Measurements from ENCODE around the gene CNTN4. TPM values are rescaled to one million over a fixed set of nuclear protein-coding genes. Genes with fewer than 3 reads are reported as not detected.

Gene CNTN4
- total and polyA plus RNA-seq, 8 donors = 2.5 to 10.8 (median 5.1) TPM

GRCh38 chr3:2392981-2393380 lies 294.3 kb downstream of the CNTN4 start:
- FAIRE-seq (no peak), DNase-seq (no peak), ATAC-seq (no peak)
- Histone ChIP-seq H3K36me3 (no peaks in the 10 kb centered on the region), H3K9me3 (no peaks in the 10 kb centered on the region), H3K27me3 (no peaks in the 10 kb centered on the region), H3K4me1 (no peaks in the 10 kb centered on the region), H3K27ac (no peak overlapping the region), H3K4me3 (no peak overlapping the region)
- WGBS, 2 donors = 66 to 85% methylated on average over 3 of the region's 3 CpGs
- TF ChIP-seq, protein P1, sequence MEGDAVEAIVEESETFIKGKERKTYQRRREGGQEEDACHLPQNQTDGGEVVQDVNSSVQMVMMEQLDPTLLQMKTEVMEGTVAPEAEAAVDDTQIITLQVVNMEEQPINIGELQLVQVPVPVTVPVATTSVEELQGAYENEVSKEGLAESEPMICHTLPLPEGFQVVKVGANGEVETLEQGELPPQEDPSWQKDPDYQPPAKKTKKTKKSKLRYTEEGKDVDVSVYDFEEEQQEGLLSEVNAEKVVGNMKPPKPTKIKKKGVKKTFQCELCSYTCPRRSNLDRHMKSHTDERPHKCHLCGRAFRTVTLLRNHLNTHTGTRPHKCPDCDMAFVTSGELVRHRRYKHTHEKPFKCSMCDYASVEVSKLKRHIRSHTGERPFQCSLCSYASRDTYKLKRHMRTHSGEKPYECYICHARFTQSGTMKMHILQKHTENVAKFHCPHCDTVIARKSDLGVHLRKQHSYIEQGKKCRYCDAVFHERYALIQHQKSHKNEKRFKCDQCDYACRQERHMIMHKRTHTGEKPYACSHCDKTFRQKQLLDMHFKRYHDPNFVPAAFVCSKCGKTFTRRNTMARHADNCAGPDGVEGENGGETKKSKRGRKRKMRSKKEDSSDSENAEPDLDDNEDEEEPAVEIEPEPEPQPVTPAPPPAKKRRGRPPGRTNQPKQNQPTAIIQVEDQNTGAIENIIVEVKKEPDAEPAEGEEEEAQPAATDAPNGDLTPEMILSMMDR (IDR thresholded peaks at IDR 0.05) = no peak
- intact Hi-C loops (cut with DNase I) = no loop called here

DNA sequence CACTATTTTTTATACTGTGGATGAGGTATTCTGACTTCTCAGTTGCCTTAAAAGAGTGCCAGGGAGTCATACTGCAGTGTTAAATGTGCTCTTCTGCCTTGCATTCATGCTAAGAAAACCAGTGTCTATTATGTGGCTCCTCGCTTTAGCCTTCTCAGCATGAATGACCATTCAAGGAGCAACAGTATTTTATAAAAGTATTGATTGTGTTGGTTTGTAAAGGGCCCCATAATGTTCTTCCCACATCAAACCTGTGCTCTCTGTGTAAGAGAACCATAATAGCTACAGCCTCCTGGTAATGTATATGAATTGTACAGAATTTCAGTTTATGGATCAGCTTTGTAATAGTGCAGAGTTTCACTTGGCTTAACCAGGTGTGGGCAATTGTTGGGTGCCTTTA lies 316.4 kb downstream of the CNTN4 start:
- WGBS, 2 donors = 64 to 79% methylated on average over 1 of the region's 1 CpG
- H3K27me3 ChIP-seq = no peaks in the 10 kb centered on the region
- TF ChIP-seq, protein P1 (IDR thresholded peaks at IDR 0.05) = no peak

GRCh38 chr3:2420919-2421318 lies 322.3 kb downstream of the CNTN4 start:
- FAIRE-seq (no peak), ATAC-seq (peak in 1 of 4 donors; percentile 57), DNase-seq (no peak)
- no peak overlapping the region for H3K4me3 ChIP-seq
- TF ChIP-seq, protein P1 (IDR thresholded peaks at IDR 0.05) = no peak
- no peaks in the 10 kb centered on the region for H3K4me1 ChIP-seq
- WGBS, 2 donors = 21 to 35% methylated on average over 3 of the region's 3 CpGs
- H3K36me3 ChIP-seq = no peaks in the 10 kb centered on the region
- H3K9me3 ChIP-seq = no peaks in the 10 kb centered on the region
- no peaks in the 10 kb centered on the region for H3K27me3 ChIP-seq
- intact Hi-C loops (cut with DNase I) = no loop called here
- no peak overlapping the region for H3K27ac ChIP-seq

More for the DNA sequence above, 316.4 kb downstream of the CNTN4 start:
- H3K9me3 ChIP-seq = no peaks in the 10 kb centered on the region
- intact Hi-C loops (cut with DNase I) = no loop called here
- FAIRE-seq (no peak), ATAC-seq (no peak), DNase-seq (no peak)
- no peaks in the 10 kb centered on the region for H3K4me1 ChIP-seq
- no peak overlapping the region for H3K4me3 ChIP-seq
- H3K36me3 ChIP-seq = no peaks in the 10 kb centered on the region
- no peak overlapping the region for H3K27ac ChIP-seq

DNA sequence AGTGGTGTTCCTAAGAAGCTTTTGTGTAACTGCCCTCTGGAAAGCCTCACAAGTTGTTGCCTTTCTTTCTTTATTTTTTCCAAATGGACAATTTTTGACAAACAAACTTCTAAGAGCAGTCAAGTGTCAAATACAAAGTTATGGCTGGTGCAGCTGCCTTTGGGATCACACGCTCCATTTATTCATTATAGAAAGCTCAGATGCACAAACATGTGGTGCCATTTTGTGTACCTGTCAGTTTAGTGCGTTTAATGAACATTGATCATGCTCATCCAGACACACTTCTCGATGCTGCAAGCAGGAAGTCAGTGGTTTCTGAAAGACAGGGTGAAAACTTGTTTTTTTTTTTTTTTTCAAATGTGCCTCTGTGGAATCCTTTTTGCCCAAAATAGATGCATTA lies 324.5 kb downstream of the CNTN4 start:
- WGBS, 2 donors = 56 to 72% methylated on average over 3 of the region's 3 CpGs

DNA sequence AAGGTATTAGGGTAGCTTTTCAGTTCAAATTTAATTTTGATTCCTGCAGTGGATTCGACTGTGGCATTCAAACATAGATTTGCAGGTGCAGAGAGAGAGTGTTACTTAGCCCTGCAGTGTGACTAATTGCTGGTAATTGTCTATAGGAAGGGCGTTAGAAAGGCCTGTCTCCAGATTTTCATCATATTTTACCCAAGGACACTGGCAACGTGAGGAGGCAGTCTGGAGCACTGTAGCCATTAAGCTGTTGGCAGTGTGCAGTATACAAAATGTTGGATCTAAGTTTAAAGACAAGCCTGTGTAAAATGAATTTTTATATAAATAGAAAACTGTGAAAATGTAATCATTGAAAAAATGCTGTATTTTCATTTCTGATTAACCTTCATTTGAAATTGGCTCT lies 342.9 kb downstream of the CNTN4 start:
- TF ChIP-seq, protein P1 (IDR thresholded peaks at IDR 0.05) = no peak
- no peak for ATAC-seq
- Histone ChIP-seq H3K36me3 (no peaks in the 10 kb centered on the region), H3K9me3 (no peaks in the 10 kb centered on the region), H3K27me3 (no peaks in the 10 kb centered on the region), H3K27ac (no peak overlapping the region), H3K4me3 (no peak overlapping the region), H3K4me1 (no peaks in the 10 kb centered on the region)
- no peak for FAIRE-seq
- 29 to 31% methylated on average over 3 of the region's 3 CpGs for WGBS, 2 donors
- intact Hi-C loops (cut with DNase I) = no loop called here
- DNase-seq = no peak

More for the DNA sequence above, 324.5 kb downstream of the CNTN4 start:
- Histone ChIP-seq H3K9me3 (no peaks in the 10 kb centered on the region), H3K4me3 (no peak overlapping the region), H3K27ac (no peak overlapping the region), H3K4me1 (no peaks in the 10 kb centered on the region), H3K36me3 (no peaks in the 10 kb centered on the region), H3K27me3 (no peaks in the 10 kb centered on the region)
- ATAC-seq (peak in 2 of 4 donors; percentile 49 to 60), DNase-seq (no peak), FAIRE-seq (no peak)
- intact Hi-C loops (cut with DNase I) = no loop called here
- TF ChIP-seq, protein P1 (IDR thresholded peaks at IDR 0.05) = no peak
